Lung (tissue), 12 donors: ENCODE results near the gene TBC1D4. TPM values are rescaled to one million over a fixed set of nuclear protein-coding genes. Genes with fewer than 3 reads are reported as not detected.

Experiments used
- ATAC-seq: fragments of 200-7000 bp; cut with Tn5 transposase; one replicate; pipeline ENCODE4 v1.9.1; 2020; ENCODE audit warnings: moderate number of reproducible peaks; ENCODE audit not compliant: insufficient read depth, low FRiP score
- DNase-seq, 3 donors: peaks; one replicate each; pipeline ENCODE4 v3.0.0-alpha.2; 2013 to 2017
- H3K27ac ChIP-seq, 2 donors: one replicate each; pipeline ENCODE4 v1.5.1; 2013; ENCODE audit warnings: mild to moderate bottlenecking in 2 of 2, moderate library complexity in 2 of 2, control low read depth in 1 of 2, inconsistent platforms in 1 of 2, low read depth in 1 of 2, low read length in 1 of 2
- H3K27me3 ChIP-seq, 3 donors: one replicate each; pipeline ENCODE4 v1.5.1; 2013; ENCODE audit warnings: low read length in 2 of 3; ENCODE audit not compliant: control insufficient read depth in 3 of 3, insufficient read depth in 3 of 3
- H3K36me3 ChIP-seq, 4 donors: one replicate each; pipeline ENCODE4 v1.5.1; 2013; ENCODE audit warnings: low read length in 4 of 4, mild to moderate bottlenecking in 1 of 4, moderate library complexity in 1 of 4; ENCODE audit not compliant: control insufficient read depth in 4 of 4, insufficient read depth in 4 of 4
- H3K4me1 ChIP-seq, 5 donors: one replicate each; pipeline ENCODE4 v1.5.1; 2013; ENCODE audit warnings: low read length in 5 of 5, mild to moderate bottlenecking in 2 of 5, moderate library complexity in 1 of 5; ENCODE audit not compliant: control insufficient read depth in 5 of 5, insufficient read depth in 5 of 5
- H3K4me3 ChIP-seq: one replicate; pipeline ENCODE4 v1.5.1; 2013; ENCODE audit warnings: mild to moderate bottlenecking, control low read depth, moderate library complexity
- H3K9ac ChIP-seq, 2 donors: one replicate each; pipeline ENCODE4 v1.5.1; 2013; ENCODE audit warnings: low read length in 2 of 2, control low read depth in 1 of 2; ENCODE audit not compliant: insufficient read depth in 1 of 2
- H3K9me3 ChIP-seq, 4 donors: one replicate each; pipeline ENCODE4 v1.5.1; 2013; ENCODE audit warnings: low read length in 3 of 4, mild to moderate bottlenecking in 1 of 4, moderate library complexity in 1 of 4; ENCODE audit not compliant: control insufficient read depth in 4 of 4, insufficient read depth in 3 of 4
- CTCF ChIP-seq: IDR thresholded peaks from 2 replicates; pipeline ENCODE4 v1.5.1; 2012; ENCODE audit warnings: mild to moderate bottlenecking; ENCODE audit errors: control extremely low read depth, extremely low read depth
- WGBS, 2 donors: extraction: QIAGEN DNeasy Blood & Tissue Kit; methylation state at CpG; one replicate each; pipeline ENCODE4 v1.1.7; 2013; 5-methylcytosine and 5-hydroxymethylcytosine counted together
- polyA plus RNA-seq, 2 donors: library from polyadenylated mRNA; stranded (reverse); fragments of 200-250 nt; gene quantifications; one replicate each; pipeline ENCODE4 v1.2.1, GENCODE V29; 2013
- total RNA-seq, 2 donors: library from RNA; depleted of rRNA in 1 of 2; stranded (reverse); fragments of >200 nt in 1 of 2; gene quantifications; one replicate each; pipeline ENCODE4 v1.2.1, GENCODE V29; 2014 to 2021
- donor health status: control.
- donor health status: control.
- donor health status: Bipolar disorder and iron deficiency.
- donor health status: healthy.
- donor health status: DM: yes; HTN: yes; CAD: no.

The TBC1D4 gene
- total and polyA plus RNA-seq, 4 donors, result 4.3 to 26.4 (median 14.0) TPM

- no peak overlapping the region for H3K9ac ChIP-seq
- DNase-seq (no peak), ATAC-seq (no peak)
- H3K36me3 ChIP-seq, result peaks cover 0 to 2% (median 0%) of the 10 kb centered on the region in 4 donors
- H3K27ac ChIP-seq, result peak overlapping the region in 1 of 2 donors; percentile 88
- TF ChIP-seq CTCF, result no peak
- no peaks in the 10 kb centered on the region for H3K27me3 ChIP-seq
- H3K9me3 ChIP-seq, result no peaks in the 10 kb centered on the region
- H3K4me3 ChIP-seq, result no peak overlapping the region
- WGBS, 2 donors, result 94 to 98% methylated on average over 3 of the region's 3 CpGs
- peaks cover 0 to 22% (median 6%) of the 10 kb centered on the region in 5 donors for H3K4me1 ChIP-seq
Observed at GRCh38 chr13:75364131-75364713, 117.7 kb downstream of the TBC1D4 start.

- ATAC-seq (no peak), DNase-seq (no peak)
- no peak for TF ChIP-seq CTCF
- 88 to 90% methylated on average over 3 of the region's 3 CpGs for WGBS, 2 donors
- H3K27me3 ChIP-seq, result no peaks in the 10 kb centered on the region
- H3K9ac ChIP-seq, result no peak overlapping the region
- peaks cover 0 to 2% (median 0%) of the 10 kb centered on the region in 4 donors for H3K36me3 ChIP-seq
- H3K27ac ChIP-seq, result peak overlapping the region in 1 of 2 donors; percentile 88
- no peak overlapping the region for H3K4me3 ChIP-seq
- H3K4me1 ChIP-seq, result peaks cover 0 to 19% (median 6%) of the 10 kb centered on the region in 5 donors
- no peaks in the 10 kb centered on the region for H3K9me3 ChIP-seq
Observed at GRCh38 chr13:75363371-75363770, 118.6 kb downstream of the TBC1D4 start.

GRCh38 chr13:75362026-75362425, 119.9 kb downstream of the TBC1D4 start:
- H3K27me3 ChIP-seq, result no peaks in the 10 kb centered on the region
- H3K9me3 ChIP-seq, result no peaks in the 10 kb centered on the region
- ATAC-seq, result no peak
- peak overlapping the region in 1 of 2 donors; percentile 24 for H3K27ac ChIP-seq
- H3K9ac ChIP-seq, result no peak overlapping the region
- H3K4me1 ChIP-seq, result peaks cover 0 to 6% (median 3%) of the 10 kb centered on the region in 5 donors
- 98% methylated on average over 28 of the region's 28 CpGs for WGBS, 2 donors
- H3K36me3 ChIP-seq, result peaks cover 0 to 2% (median 0%) of the 10 kb centered on the region in 4 donors
- TF ChIP-seq CTCF, result no peak
- no peak overlapping the region for H3K4me3 ChIP-seq
- DNase-seq, result no peak

- no peak overlapping the region for H3K4me3 ChIP-seq
- DNase-seq, result no peak
- H3K9me3 ChIP-seq, result no peaks in the 10 kb centered on the region
- H3K4me1 ChIP-seq, result peaks cover 0 to 5% (median 3%) of the 10 kb centered on the region in 5 donors
- no peak overlapping the region for H3K27ac ChIP-seq
- H3K9ac ChIP-seq, result no peak overlapping the region
- WGBS, 2 donors, result 95 to 98% methylated on average over 1 of the region's 1 CpG
- ATAC-seq, result no peak
- H3K27me3 ChIP-seq, result no peaks in the 10 kb centered on the region
- no peak for TF ChIP-seq CTCF
- H3K36me3 ChIP-seq, result peaks cover 0 to 2% (median under 1%) of the 10 kb centered on the region in 4 donors
Observed at GRCh38 chr13:75360170-75360569, 121.8 kb downstream of the TBC1D4 start.
